ENCODE measurements around the gene CFH. TPM values are rescaled to one million over a fixed set of nuclear protein-coding genes. Genes with fewer than 3 reads are reported as not detected.
"Not testable (repeated sequence)": the region's sequence is repeated elsewhere in the genome, so short reads cannot be mapped to it uniquely, and the experiment has no call there.

CFH gene
- total RNA-seq, 1 donor from 2014 or later = not detected

DNA sequence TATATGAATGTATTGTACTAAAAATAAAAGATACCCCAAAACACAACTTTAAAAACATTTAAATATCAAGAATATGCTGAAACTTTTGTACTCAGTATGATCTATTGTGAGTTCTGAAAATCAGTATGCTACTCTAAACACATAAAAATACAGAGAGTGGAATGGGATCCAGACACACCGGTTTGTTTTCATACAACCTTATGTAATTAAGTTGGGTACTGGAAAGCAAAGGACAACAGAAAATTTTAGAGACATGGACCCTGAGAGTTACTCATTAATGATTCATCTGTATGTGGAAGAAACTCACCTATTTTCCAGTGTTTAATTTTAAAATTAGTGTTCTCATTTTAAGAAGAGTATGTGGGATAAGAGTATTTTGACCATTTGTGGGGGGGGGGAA lies 121.9 kb downstream of the CFH start:
- Mint-ChIP-seq H3K9me3 (ENCODE audit: unreplicated experiment) (no peaks in the 10 kb centered on the region), H3K36me3 (ENCODE audit: unreplicated experiment) (no peaks in the 10 kb centered on the region), H3K27me3 (ENCODE audit: unreplicated experiment) (no peaks in the 10 kb centered on the region), H3K4me1 (ENCODE audit: low read depth, unreplicated experiment) (no peaks in the 10 kb centered on the region), H3K27ac (ENCODE audit: unreplicated experiment) (no peak overlapping the region), H3K4me3 (ENCODE audit: unreplicated experiment) (no peak overlapping the region)
- TF ChIP-seq, protein P1, sequence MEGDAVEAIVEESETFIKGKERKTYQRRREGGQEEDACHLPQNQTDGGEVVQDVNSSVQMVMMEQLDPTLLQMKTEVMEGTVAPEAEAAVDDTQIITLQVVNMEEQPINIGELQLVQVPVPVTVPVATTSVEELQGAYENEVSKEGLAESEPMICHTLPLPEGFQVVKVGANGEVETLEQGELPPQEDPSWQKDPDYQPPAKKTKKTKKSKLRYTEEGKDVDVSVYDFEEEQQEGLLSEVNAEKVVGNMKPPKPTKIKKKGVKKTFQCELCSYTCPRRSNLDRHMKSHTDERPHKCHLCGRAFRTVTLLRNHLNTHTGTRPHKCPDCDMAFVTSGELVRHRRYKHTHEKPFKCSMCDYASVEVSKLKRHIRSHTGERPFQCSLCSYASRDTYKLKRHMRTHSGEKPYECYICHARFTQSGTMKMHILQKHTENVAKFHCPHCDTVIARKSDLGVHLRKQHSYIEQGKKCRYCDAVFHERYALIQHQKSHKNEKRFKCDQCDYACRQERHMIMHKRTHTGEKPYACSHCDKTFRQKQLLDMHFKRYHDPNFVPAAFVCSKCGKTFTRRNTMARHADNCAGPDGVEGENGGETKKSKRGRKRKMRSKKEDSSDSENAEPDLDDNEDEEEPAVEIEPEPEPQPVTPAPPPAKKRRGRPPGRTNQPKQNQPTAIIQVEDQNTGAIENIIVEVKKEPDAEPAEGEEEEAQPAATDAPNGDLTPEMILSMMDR (IDR thresholded peaks at IDR 0.05; ENCODE audit: partially characterized antibody, unreplicated experiment) = no peak
- no peak for DNase-seq

DNA sequence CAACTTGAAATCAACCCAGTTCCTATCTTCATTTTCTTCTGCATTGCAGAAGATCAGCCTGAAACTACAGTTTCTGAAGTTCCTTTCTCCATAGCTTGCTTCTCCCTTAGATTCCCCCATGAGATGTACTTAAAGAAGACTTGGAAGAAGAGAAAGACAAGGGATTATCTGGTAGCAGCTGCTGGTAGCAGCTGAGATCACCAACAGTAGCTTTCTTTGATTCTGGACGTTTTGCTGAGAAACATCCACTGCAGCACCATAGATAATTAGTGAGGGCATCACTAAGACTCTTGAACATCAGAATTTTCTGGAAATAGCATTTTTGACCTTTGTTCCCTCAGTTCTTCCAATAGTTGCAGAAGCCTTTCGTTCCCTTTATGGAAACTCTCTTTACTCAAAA lies 122.3 kb downstream of the CFH start:
- H3K4me3 Mint-ChIP-seq (ENCODE audit: unreplicated experiment) = no peak overlapping the region
- no peaks in the 10 kb centered on the region for H3K4me1 Mint-ChIP-seq (ENCODE audit: low read depth, unreplicated experiment)
- DNase-seq = no peak
- TF ChIP-seq, protein P1 (IDR thresholded peaks at IDR 0.05; ENCODE audit: partially characterized antibody, unreplicated experiment) = no peak
- H3K27ac Mint-ChIP-seq (ENCODE audit: unreplicated experiment) = no peak overlapping the region
- H3K27me3 Mint-ChIP-seq (ENCODE audit: unreplicated experiment) = no peaks in the 10 kb centered on the region
- H3K36me3 Mint-ChIP-seq (ENCODE audit: unreplicated experiment) = no peaks in the 10 kb centered on the region
- H3K9me3 Mint-ChIP-seq (ENCODE audit: unreplicated experiment) = no peaks in the 10 kb centered on the region

DNA sequence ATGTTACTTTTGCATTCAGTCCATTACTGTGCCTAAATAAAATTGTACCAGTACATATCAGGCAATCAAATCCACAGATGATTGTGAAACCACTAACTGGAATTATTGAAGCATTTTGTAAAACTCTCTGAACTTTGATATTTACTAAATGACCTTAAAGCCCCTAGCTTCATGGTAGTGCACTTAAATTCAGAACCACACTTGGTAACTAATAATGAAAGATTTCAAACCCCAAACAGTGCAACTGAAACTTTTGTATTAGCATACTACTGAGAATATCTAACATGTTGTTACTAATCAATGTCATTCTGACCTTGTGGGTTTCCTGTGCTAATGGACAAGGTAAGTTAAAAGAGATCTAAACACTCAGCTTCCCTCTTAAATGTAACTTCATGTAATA lies 122.8 kb downstream of the CFH start, which contains the start of gene CFHR3:
CFHR3 (plus strand) TSS at position 238 of the 400 bp plus-strand sequence; CDS start at position 285, 47 bp downstream.
- Mint-ChIP-seq H3K27me3 (ENCODE audit: unreplicated experiment) (no peaks in the 10 kb centered on the region), H3K4me1 (ENCODE audit: low read depth, unreplicated experiment) (no peaks in the 10 kb centered on the region), H3K4me3 (ENCODE audit: unreplicated experiment) (no peak within 1 kb of the TSS), H3K36me3 (ENCODE audit: unreplicated experiment) (no peaks in the 10 kb centered on the region), H3K27ac (ENCODE audit: unreplicated experiment) (no peak within 1 kb of the TSS), H3K9me3 (ENCODE audit: unreplicated experiment) (no peaks in the 10 kb centered on the region)
- DNase-seq = no peak
- TF ChIP-seq, protein P1 (IDR thresholded peaks at IDR 0.05; ENCODE audit: partially characterized antibody, unreplicated experiment) = no peak

DNA sequence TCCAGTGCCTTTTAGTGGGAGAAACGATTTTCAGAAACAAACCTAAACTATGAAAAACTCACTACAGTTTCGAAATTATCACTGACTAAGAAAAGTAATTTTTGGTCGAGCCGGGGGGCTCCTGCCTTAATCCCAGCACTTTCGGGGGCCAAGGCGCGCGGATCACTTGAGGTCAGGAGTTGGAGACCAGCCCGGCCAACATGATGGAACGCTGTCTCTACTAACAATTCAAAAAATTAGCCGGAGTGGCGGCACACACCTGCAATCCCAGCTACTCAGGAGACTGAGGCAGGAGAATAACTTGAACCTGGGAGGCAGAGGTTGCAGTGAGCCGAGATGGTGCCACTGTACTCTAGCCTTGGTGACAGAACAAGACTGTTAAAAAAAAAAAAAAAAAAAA lies 125.8 kb downstream of the CFH start:
- no peak for DNase-seq
- no peaks in the 10 kb centered on the region for H3K27me3 Mint-ChIP-seq (ENCODE audit: unreplicated experiment)
- TF ChIP-seq, protein P1 (IDR thresholded peaks at IDR 0.05; ENCODE audit: partially characterized antibody, unreplicated experiment) = no peak
- H3K27ac Mint-ChIP-seq (ENCODE audit: unreplicated experiment) = no peak overlapping the region
- H3K4me3 Mint-ChIP-seq (ENCODE audit: unreplicated experiment) = no peak overlapping the region
- H3K4me1 Mint-ChIP-seq (ENCODE audit: low read depth, unreplicated experiment) = no peaks in the 10 kb centered on the region
- H3K36me3 Mint-ChIP-seq (ENCODE audit: unreplicated experiment) = no peaks in the 10 kb centered on the region
- H3K9me3 Mint-ChIP-seq (ENCODE audit: unreplicated experiment) = no peaks in the 10 kb centered on the region

DNA sequence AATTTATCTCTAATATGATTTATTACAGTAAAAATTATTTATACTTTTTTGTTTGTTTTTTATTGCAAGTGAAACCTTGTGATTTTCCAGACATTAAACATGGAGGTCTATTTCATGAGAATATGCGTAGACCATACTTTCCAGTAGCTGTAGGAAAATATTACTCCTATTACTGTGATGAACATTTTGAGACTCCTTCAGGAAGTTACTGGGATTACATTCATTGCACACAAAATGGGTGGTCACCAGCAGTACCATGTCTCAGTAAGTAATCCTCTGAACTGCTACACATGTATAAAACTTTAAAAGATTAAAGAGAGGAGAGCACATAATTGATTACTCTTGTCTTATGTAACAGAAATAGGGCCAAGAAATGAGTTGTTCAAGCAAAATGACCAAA lies 127.2 kb downstream of the CFH start:
- no peaks in the 10 kb centered on the region for H3K9me3 Mint-ChIP-seq (ENCODE audit: unreplicated experiment)
- TF ChIP-seq, protein P1 (IDR thresholded peaks at IDR 0.05; ENCODE audit: partially characterized antibody, unreplicated experiment) = peak; percentile 47
- H3K4me1 Mint-ChIP-seq (ENCODE audit: low read depth, unreplicated experiment) = no peaks in the 10 kb centered on the region
- H3K27ac Mint-ChIP-seq (ENCODE audit: unreplicated experiment) = no peak overlapping the region
- H3K4me3 Mint-ChIP-seq (ENCODE audit: unreplicated experiment) = no peak overlapping the region
- no peak for DNase-seq
- no peaks in the 10 kb centered on the region for H3K27me3 Mint-ChIP-seq (ENCODE audit: unreplicated experiment)
- H3K36me3 Mint-ChIP-seq (ENCODE audit: unreplicated experiment) = no peaks in the 10 kb centered on the region

DNA sequence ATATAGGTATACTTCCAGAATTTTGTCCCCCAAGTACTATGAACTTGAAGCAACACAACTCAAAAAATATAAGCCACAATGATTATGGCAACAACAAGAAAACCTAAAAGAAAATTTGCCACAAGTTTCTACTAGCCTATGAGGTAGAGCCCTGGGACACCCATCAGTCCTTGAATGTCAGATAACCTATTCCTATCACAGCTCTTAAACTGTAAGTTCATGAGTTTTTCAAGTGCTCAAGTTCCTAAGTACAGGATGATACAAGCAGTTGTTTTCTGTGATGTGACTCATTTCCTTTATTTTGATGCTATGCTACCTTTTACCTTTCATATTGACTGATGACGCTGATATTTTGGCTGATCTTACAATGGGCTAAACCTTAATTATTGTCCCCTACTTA lies 139.4 kb downstream of the CFH start:
- not testable (repeated sequence) for H3K4me3 Mint-ChIP-seq (ENCODE audit: unreplicated experiment); H3K27me3 Mint-ChIP-seq (ENCODE audit: unreplicated experiment); H3K4me1 Mint-ChIP-seq (ENCODE audit: low read depth, unreplicated experiment); H3K9me3 Mint-ChIP-seq (ENCODE audit: unreplicated experiment); H3K27ac Mint-ChIP-seq (ENCODE audit: unreplicated experiment); H3K36me3 Mint-ChIP-seq (ENCODE audit: unreplicated experiment); DNase-seq

DNA sequence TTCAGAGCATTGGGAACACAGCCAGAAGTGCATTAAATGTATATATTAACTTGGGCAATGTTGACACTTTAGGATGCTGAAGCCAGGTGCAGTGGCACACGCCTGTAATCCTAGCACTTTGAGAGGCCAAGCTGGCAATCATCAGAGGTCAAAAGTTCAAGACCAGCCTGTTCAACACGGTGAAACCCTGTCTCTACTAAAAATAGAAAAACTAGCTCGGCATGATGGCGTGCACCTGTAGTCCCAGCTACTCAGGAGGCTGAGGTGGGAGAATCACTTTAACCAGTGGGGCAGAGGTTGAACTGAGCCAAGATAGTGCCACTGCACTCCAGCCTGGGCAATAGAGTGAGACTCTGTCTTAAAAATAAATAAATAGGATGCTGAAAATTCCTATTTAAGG lies 142.3 kb downstream of the CFH start:
- not testable (repeated sequence) for DNase-seq; H3K4me1 Mint-ChIP-seq (ENCODE audit: low read depth, unreplicated experiment); H3K4me3 Mint-ChIP-seq (ENCODE audit: unreplicated experiment); H3K27me3 Mint-ChIP-seq (ENCODE audit: unreplicated experiment); H3K27ac Mint-ChIP-seq (ENCODE audit: unreplicated experiment); H3K9me3 Mint-ChIP-seq (ENCODE audit: unreplicated experiment); H3K36me3 Mint-ChIP-seq (ENCODE audit: unreplicated experiment)

Data from glutamatergic neuron (in vitro differentiated cells).